Common myeloid progenitor, CD34-positive (primary cell): Measurements from ENCODE around the gene TRIM24.
"Not testable (repeated sequence)": the region's sequence is repeated elsewhere in the genome, so short reads cannot be mapped to it uniquely, and the experiment has no call there.

ENCODE experiments used
- CTCF ChIA-PET: fragments of 350-600 bp; sonication (Branson Sonifier 250); formaldehyde crosslinking; loops from one replicate; lab custom pipeline; 2021; ENCODE audit warnings: antibody characterized with exemption; lab: Charles Lee
- POLR2A ChIA-PET: fragments of 350-600 bp; sonication (Branson Sonifier 250); formaldehyde crosslinking; loops from one replicate; lab custom pipeline; 2021; ENCODE audit warnings: antibody characterized with exemption; lab: Charles Lee
- DNase-seq, 3 donors: peaks; one replicate each; pipeline versions ENCODE4 v3.0.0 to v3.0.0-alpha.2; 2013
- H3K27ac ChIP-seq, 2 experiments: 1 replicate in 1 of 2; 2 replicates in 1 of 2; pipeline ENCODE4 v1.7.0; 2013; ENCODE audit warnings: inconsistent platforms in 2 of 2, low read length in 2 of 2, mild to moderate bottlenecking in 2 of 2, low read depth in 1 of 2, moderate library complexity in 1 of 2; ENCODE audit not compliant: severe bottlenecking in 2 of 2, insufficient read depth in 1 of 2, poor library complexity in 1 of 2
- H3K27me3 ChIP-seq, 5 experiments: replicated peaks in 2 of 5; 1 replicate in 3 of 5; 2 replicates in 2 of 5; pipeline versions ENCODE4 v1.6.1 to v1.7.0; 2013; ENCODE audit warnings: low read length in 4 of 5, mild to moderate bottlenecking in 2 of 5, moderate library complexity in 2 of 5, inconsistent platforms in 1 of 5; ENCODE audit not compliant: insufficient read depth in 5 of 5, control insufficient read depth in 4 of 5
- H3K36me3 ChIP-seq, 4 experiments: 1 replicate in 2 of 4; 2 replicates in 2 of 4; pipeline versions ENCODE4 v1.6.1 to v1.7.0; 2013; ENCODE audit warnings: low read length in 3 of 4, control low read depth in 1 of 4, mild to moderate bottlenecking in 1 of 4; ENCODE audit not compliant: control insufficient read depth in 4 of 4, insufficient read depth in 4 of 4
- H3K4me1 ChIP-seq, 4 experiments: 1 replicate in 3 of 4; 2 replicates in 1 of 4; pipeline versions ENCODE4 v1.6.1 to v1.7.1; 2013; ENCODE audit warnings: low read length in 3 of 4, mild to moderate bottlenecking in 3 of 4, control low read depth in 1 of 4, inconsistent platforms in 1 of 4, moderate library complexity in 1 of 4; ENCODE audit not compliant: control insufficient read depth in 4 of 4, insufficient read depth in 4 of 4; ENCODE audit errors: control extremely low read depth in 1 of 4
- H3K4me3 ChIP-seq, 7 experiments: 1 replicate in 4 of 7; 2 replicates in 3 of 7; pipeline versions ENCODE4 v1.5.1 to v1.7.0; 2013; ENCODE audit warnings: mild to moderate bottlenecking in 7 of 7, low read length in 6 of 7, moderate library complexity in 6 of 7, inconsistent platforms in 2 of 7, low read depth in 2 of 7, control low read depth in 1 of 7; ENCODE audit not compliant: insufficient read depth in 4 of 7, control insufficient read depth in 1 of 7; ENCODE audit errors: extremely low read depth in 1 of 7
- H3K9me3 ChIP-seq, 5 experiments: 1 replicate in 4 of 5; 2 replicates in 1 of 5; pipeline versions ENCODE4 v1.6.1 to v1.7.1; 2013; ENCODE audit warnings: low read length in 4 of 5, mild to moderate bottlenecking in 2 of 5, inconsistent platforms in 1 of 5, low read depth in 1 of 5, moderate library complexity in 1 of 5; ENCODE audit not compliant: control insufficient read depth in 4 of 5, insufficient read depth in 2 of 5; ENCODE audit errors: control extremely low read depth in 1 of 5
- WGBS: methylation state at CpG from one replicate; pipeline ENCODE4 v1.1.5; 2013; ENCODE audit not compliant: insufficient coverage; 5-methylcytosine and 5-hydroxymethylcytosine counted together

Gene TRIM24

DNA sequence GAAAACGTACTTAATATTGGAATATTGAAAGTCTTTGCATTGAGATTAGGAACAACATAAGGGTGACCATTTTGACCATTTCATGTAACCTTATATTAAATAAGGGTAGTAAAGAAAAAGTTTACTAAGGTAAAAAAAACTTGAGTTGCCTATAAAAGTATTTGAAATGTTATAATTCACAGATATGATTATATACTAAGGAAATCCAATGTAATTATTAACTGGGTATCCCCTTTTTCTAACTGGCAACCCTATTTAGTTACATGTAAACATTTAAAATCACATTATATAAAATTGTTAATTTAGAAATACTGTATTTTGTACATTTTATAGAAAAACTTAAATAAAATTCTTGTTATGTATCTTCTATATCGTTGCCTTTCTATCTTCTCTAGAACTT lies 64.2 kb downstream of the TRIM24 start:
- H3K27me3 ChIP-seq, result no peaks in the 10 kb centered on the region
- no peak overlapping the region for H3K27ac ChIP-seq
- H3K9me3 ChIP-seq, result peaks cover 17 to 39% (median 22%) of the 10 kb centered on the region in 5 experiments
- ChIA-PET CTCF (no interaction called here), POLR2A (no interaction called here)
- peaks cover 40 to 97% (median 63%) of the 10 kb centered on the region in 4 experiments for H3K36me3 ChIP-seq
- H3K4me3 ChIP-seq, result no peak overlapping the region
- H3K4me1 ChIP-seq, result no peaks in the 10 kb centered on the region
- no peak for DNase-seq
- no CpG with 5 or more reads among the region's 2 CpGs for WGBS

DNA sequence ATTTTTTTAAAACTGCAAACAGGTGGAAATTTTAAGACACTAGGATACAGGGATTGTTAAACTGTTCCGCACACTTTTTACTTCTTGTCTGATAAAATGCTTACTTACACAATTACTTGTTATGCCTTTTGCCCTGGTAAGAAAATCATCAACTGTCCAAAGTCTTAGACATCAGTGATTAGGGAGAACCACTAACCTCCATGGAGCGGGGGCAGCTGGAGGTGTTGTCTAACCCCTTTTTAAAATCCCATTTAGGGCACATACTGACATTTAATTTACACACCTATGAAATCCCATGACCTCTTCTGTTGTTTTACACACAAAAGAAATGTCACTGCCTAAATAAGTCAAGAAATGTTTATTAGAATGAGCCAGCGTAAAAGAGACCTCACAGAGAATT lies 65.7 kb downstream of the TRIM24 start:
- ChIA-PET POLR2A (no interaction called here), CTCF (interaction anchor here (1.1 kb wide), 1 partner anchor 13 kb away, joined by 3 read pairs; no protein-coding TSS in a partner anchor)
- no peak overlapping the region for H3K27ac ChIP-seq
- H3K36me3 ChIP-seq, result peaks cover 40 to 97% (median 59%) of the 10 kb centered on the region in 4 experiments
- H3K4me1 ChIP-seq, result no peaks in the 10 kb centered on the region
- H3K27me3 ChIP-seq, result no peaks in the 10 kb centered on the region
- peaks cover 20 to 52% (median 23%) of the 10 kb centered on the region in 5 experiments for H3K9me3 ChIP-seq
- WGBS, result 100% methylated on average over 2 of the region's 3 CpGs
- no peak overlapping the region for H3K4me3 ChIP-seq
- DNase-seq, result no peak

DNA sequence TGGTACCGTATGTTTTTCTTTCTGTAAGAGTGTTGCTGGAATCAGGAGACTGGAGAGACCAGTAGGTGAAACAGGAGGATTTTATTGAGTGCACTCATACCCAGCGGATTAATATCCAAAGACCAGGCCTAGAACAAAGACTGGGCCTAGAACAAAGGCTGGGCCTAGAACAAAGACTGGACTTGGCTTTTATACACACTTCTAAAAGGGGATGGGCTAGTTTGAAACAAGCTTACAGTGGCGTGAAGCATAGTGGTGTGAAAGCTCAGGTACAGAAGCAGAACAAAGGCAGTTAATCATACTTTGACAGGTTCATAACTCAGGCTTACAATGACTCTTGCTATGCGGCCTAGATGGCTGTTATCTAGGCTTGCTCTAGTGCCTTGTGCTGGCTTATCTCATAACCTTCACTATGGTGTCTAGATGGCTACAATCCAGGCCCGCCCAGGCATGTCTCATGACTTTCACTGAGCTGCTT lies 67.7 kb downstream of the TRIM24 start:
- ChIA-PET POLR2A (no interaction called here), CTCF (interaction anchor here (0.6 kb wide), 2 partner anchors 114 to 391 kb away, joined by 3 read pairs; no protein-coding TSS in a partner anchor)
- Histone ChIP-seq H3K27me3 (no peaks in the 10 kb centered on the region), H3K36me3 (peaks cover 40 to 82% (median 54%) of the 10 kb centered on the region in 4 experiments), H3K4me1 (no peaks in the 10 kb centered on the region), H3K9me3 (peaks cover 22 to 52% (median 25%) of the 10 kb centered on the region in 5 experiments), H3K27ac (no peak overlapping the region), H3K4me3 (peak overlapping the region in 1 of 7 experiments; percentile 42)
- DNase-seq, result peak; percentile 40 to 77 (median 76)
- whole genome bisulfite sequencing, result 94% methylated on average over 4 of the region's 5 CpGs

DNA sequence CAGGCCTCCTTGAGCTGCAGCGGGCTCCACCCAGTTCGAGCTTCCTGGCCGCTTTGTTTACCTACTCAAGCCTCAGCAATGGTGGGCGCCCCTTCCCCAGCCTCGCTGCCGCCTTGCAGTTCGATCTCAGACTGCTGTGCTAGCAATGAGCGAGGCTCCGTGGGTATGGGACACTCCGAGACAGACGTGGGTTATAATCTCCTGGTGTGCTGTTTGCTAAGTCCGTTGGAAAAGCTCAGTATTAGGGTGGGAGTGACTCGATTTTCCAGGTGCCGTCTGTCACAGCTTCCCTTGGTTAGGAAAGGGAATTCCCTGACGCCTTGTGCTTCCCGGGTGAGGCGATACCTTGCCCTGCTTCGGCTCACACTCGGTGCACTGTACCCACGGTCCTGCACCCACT lies 76.8 kb downstream of the TRIM24 start:
- H3K4me1 ChIP-seq, H3K27ac ChIP-seq, H3K27me3 ChIP-seq, DNase-seq, POLR2A ChIA-PET, CTCF ChIA-PET, H3K4me3 ChIP-seq: not testable (repeated sequence)
- Histone ChIP-seq H3K9me3 (peaks cover 2 to 18% (median 6%) of the 10 kb centered on the region in 5 experiments), H3K36me3 (peaks cover 27 to 63% (median 36%) of the 10 kb centered on the region in 4 experiments)
- 95% methylated on average over 11 of the region's 20 CpGs for WGBS

DNA sequence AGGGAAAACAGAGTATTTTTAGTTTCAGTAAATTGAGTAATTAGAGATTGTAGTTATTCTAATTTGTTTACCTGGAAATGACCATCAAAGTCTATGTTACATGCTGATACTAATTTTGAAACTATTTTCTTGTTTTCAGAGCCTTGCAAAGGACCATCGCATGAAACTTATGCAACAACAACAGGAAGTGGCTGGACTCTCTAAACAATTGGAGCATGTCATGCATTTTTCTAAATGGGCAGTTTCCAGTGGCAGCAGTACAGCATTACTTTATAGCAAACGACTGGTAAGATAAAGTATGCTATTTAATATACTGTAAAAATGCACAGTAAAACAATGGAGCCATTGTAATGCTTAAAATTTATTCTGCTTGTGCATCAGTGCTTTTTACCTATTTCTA lies 78.5 kb downstream of the TRIM24 start:
- Histone ChIP-seq H3K27ac (no peak overlapping the region), H3K27me3 (no peaks in the 10 kb centered on the region), H3K4me3 (no peak overlapping the region), H3K9me3 (peaks cover 4 to 18% (median 6%) of the 10 kb centered on the region in 5 experiments), H3K36me3 (peaks cover 27 to 78% (median 43%) of the 10 kb centered on the region in 4 experiments), H3K4me1 (no peaks in the 10 kb centered on the region)
- no peak for DNase-seq
- POLR2A ChIA-PET, result no interaction called here
- CTCF ChIA-PET, result no interaction called here
- WGBS, result 92% methylated on average over 1 of the region's 2 CpGs

DNA sequence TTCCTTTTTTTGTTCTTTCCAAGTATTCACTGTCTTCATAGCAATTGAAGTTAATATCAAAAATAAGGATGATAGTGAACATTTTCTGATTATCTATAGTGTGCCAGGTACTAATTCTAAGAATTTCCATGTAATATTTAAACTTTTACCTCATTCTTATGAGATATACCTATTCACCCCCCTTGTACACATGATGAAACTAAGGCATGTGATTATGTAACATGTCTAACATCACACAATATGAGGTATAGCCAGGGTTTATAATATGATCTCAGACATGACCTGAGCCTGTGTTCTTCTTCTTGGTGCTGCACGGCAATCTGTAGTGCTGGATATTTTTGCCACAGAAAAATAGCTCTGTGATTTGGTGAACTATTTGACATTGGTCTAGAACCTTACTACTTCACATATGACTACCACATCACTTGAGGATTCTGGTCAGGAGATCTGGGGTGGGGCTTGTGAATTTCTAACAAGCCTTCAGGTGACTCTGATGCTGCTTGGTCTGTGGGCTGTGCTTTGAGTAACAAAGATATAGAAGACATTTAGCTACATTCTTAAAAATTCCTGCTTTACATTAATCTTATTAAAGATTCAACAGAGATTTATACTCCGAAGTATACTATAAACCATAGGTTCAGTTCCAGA lies 79.1 kb downstream of the TRIM24 start:
- WGBS, result no CpG with 5 or more reads among the region's 2 CpGs
- ChIA-PET POLR2A (interaction anchor here (0.6 kb wide), 1 partner anchor 331 kb away, joined by 3 read pairs; no protein-coding TSS in a partner anchor), CTCF (no interaction called here)
- Histone ChIP-seq H3K4me3 (no peak overlapping the region), H3K36me3 (peaks cover 33 to 83% (median 49%) of the 10 kb centered on the region in 4 experiments), H3K27ac (no peak overlapping the region), H3K27me3 (no peaks in the 10 kb centered on the region), H3K4me1 (no peaks in the 10 kb centered on the region), H3K9me3 (peaks cover 6 to 21% (median 6%) of the 10 kb centered on the region in 5 experiments)
- DNase-seq, result no peak

DNA sequence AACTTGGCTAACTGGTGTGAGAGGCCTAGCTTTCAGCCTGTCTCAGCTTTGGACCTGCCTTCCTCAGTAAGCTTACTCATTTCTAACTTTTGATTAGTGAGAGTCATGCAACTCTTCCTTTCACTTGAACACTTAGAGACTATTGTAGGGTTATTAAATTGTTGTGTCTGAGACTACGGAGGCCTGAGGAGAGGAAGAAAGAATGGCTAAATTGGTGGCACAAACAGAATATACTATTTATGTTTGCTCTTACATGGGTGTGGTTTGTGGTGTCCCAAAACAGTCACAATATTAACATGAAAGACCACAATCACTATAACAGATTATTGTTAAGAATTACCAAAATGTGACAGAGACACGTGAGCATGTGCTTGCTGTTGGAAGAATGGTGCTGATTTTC lies 82.1 kb downstream of the TRIM24 start:
- Histone ChIP-seq H3K27ac (no peak overlapping the region), H3K9me3 (peaks cover 6 to 38% (median 12%) of the 10 kb centered on the region in 5 experiments), H3K4me3 (no peak overlapping the region), H3K27me3 (no peaks in the 10 kb centered on the region), H3K4me1 (no peaks in the 10 kb centered on the region), H3K36me3 (peaks cover 56 to 97% (median 72%) of the 10 kb centered on the region in 4 experiments)
- ChIA-PET POLR2A (no interaction called here), CTCF (interaction anchor here (1.2 kb wide), 1 partner anchor 26 kb away, joined by 3 read pairs; no protein-coding TSS in a partner anchor)
- no peak for DNase-seq
- WGBS, result no CpG with 5 or more reads among the region's 2 CpGs
